Activated CD4-positive, alpha-beta T cell treated with anti-CD3 and anti-CD28 coated beads, Interleukin-2, Interleukin-6, amounts not matched to agents 100 ng/mL and 50 ng/mL, durations not matched to agents 16 hours and 8 hours (primary cell): ENCODE measurements around the gene GDNF.

ENCODE experiments used
- DNase-seq: peaks from one replicate; pipeline ENCODE4 v3.0.0-alpha.2; 2020

The GDNF gene

DNA sequence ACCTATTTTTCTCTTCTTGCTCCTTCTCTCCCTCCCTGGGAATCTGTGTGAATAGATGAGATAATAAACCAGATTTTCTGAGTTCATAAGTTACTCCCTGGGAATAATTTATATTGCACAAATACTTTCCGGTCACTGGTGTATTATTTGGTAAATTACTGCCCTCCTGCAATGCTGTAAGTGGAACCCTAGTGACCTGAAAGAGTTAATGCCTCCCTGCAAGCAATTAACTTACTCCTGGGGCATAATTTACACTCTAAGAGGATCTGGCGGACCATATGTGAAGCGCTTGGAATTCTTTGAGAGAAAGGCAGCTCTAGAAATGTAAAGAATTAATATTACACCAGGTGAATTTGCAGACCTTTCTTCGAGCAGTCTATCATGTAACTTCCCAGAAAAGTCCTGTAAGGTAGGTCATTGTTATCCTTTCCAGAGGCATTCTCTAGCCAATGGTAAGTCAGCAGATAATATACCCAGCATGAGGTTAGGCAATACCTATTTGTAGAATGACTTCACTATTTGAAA lies 7.0 kb upstream of the GDNF start:
- no peak for DNase-seq

DNA sequence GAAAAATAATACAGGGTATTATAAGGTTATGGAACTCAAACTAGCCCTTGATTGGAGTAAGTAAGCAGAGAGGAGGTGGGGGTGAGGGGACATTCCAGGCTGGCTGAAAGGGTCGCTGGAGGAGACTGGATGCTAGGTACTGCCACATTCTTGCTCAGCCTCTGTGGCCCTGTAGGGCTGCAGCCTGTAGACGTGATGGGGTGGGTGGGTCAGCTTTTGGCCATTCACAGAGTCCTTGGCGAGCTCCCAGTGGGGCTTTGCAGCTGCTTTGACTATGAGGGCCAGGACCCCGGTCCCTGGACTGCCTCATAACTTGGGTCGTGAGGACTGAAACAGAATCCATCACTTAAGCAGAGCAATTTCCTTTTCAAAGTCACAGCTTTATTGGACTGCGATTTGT lies 4.2 kb upstream of the GDNF start:
- no peak for DNase-seq

DNA sequence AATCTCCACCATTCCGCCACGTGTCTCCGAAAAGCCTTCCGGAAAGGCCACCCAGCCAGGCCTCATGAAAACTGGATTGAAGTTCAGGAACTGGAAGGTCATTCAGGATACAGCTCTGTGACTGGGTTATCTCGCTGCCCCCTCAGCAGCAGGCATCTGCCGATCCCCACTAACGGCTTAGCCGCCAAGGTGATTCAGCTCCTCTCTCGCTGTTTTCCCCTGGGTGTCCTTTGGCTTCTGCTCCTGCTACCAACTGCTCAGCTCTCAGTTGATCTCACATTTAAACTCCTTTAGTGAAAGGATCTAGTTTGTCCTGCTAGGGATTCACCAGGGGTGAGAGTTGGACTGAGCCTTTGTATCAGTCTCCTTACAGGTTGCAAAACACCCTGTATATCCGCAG lies 2.2 kb upstream of the GDNF start:
- no peak for DNase-seq

DNA sequence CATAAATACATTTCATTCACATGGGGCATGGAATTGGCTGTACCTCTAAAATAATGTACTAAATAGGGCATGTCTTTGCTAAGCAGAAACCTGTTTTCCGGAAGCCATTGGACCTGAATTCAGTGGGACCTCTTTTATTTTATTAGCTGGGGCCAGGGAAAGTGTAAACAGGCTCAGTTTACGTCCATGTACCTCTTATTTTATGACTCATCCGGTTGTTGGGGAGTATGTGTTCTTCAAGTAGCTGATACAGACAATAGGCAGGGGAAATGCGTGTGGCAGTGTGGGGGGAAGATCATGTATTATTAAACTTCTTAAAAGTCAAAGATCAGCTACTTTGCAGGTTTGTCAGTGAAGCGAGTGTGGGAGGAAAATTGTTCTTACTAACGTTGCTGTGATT lies 1.4 kb upstream of the GDNF start:
- no peak for DNase-seq

DNA sequence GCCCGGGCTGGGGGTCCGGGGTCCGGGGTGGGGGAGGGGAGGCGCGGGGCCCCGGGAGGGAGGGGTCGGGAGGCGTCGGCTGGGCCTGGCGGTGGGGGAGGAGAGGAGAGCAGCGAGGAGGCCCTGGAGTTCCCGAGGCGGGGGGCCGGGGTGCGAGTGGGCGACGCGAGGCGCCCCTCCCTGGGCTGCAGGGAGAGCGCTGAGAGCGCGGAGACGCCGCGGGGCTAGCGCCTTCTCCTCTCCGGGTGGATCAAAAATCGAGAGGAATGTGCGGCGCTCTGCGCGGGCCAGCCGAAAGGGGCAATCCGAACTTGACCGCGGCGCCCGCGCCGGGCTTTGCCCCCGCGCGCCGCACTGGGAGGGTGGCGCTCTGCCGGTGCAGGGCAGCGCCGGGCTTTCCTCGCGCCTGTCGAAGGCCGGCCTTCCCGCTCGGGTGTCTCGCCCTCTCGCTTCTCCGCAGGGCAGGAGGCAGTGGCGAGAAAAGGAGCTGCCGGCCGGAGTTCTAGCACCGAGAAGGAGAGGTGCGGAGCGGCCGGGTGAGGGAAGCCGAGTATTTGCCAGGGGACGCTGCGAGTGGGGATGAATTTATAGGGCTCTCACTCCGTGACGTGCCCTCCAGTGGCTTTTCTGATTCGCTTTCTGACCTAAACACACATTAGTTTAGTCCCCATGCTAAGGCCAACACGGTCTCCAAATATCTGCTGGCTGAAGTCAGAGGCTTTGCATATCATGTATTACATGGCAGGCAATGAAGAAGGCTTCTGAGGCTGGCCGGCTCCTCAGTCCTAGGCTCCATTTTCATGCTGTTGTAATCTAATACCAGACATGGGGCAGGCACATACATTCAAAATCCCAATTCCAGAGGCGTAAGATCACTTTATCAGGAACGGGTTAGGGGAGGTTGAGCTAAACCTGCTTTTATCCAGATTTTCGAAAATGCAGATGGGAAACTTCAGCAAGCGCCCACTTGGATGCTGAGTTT lies 503 bp upstream of the GDNF start:
- DNase-seq: no peak

DNA sequence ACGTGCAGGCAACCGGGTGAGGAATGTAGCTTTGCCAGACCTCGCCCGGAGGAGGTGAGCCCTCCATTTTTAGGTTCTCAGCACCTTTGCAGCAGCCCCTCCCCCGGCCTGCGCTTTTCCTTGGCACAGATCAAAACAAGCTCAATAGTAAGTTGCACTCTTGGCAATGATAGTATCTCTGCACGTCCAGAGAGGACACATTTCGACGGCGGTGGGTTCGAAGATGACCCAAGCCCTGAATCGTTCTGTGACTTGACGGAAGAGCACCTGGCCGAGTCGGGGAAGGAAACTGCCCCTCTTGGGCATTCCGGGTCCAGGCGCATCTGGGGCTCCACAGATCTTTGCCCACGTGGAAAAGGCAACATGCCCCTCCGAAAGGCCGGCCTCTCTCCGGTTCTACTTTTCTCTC lies 904 bp downstream of the GDNF start:
- DNase-seq: no peak

DNA sequence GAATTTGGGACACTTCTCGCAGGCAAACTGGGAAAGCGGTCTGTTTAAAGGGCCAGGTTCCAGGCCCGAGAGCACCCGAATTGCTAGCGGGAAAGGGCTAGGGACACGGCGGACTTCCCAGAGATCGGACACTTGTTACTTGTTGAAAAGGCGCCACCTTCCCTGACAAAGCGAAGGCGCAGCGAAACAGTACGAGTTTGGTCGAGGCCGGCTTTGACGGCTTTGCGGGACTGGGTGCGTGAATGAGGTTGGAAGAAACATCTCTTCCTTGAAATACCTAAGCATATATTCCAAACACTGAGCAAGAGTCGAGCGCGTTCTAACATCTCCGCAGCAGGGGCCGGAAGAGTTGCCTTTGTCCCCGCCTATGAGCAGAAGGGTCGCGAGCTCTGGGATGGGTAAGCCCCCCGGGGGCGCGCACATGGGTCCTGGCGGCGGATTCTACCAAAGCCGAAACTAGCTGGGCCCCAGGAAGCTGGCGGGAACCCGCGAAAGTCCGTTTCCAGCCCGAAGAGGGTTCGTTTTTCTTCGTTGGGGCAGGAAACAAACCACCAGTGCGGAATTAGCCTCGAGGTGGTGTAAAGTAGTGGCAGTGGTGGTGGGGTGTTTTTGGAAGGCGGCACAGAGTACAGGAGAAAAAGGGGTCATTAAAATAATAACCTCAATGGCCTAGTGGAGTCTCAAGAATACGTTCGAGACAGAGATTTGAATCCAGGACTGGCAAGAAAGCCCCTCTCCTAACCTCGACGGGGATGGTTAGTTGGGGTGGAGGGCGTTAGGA lies 1.5 kb downstream of the GDNF start:
- DNase-seq: peak; percentile 15

DNA sequence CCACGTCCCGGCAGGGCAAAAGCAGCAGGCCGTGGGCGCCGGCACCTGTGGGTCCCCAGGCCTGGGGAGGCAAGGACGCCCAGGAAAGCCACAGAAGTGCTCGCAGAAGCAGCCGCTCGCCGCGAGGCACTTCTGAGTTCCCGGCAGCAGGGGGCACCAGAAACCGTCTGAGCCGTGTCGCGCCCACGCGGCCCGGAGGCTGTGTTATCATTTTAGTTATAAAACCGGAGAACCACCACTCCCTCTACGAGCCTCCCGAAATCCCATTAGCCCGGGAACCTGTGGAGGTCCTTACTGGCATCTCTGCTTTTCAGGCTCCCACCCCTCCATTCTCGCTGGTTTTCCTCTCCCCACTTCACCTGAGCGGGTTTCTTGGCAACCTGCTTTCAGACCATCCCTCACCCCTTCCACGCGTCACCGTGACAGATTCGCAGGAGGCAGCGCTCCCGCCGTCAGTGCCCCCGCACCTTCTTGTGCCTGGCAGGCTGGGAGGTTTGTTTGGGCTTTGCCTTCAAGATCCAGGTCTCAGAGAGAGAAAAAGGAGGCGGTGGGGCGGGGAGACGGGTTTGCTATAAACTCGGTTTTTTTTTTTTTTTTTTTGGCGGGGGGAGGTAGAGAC lies 2.3 kb downstream of the GDNF start:
- peak; percentile 84 for DNase-seq

DNA sequence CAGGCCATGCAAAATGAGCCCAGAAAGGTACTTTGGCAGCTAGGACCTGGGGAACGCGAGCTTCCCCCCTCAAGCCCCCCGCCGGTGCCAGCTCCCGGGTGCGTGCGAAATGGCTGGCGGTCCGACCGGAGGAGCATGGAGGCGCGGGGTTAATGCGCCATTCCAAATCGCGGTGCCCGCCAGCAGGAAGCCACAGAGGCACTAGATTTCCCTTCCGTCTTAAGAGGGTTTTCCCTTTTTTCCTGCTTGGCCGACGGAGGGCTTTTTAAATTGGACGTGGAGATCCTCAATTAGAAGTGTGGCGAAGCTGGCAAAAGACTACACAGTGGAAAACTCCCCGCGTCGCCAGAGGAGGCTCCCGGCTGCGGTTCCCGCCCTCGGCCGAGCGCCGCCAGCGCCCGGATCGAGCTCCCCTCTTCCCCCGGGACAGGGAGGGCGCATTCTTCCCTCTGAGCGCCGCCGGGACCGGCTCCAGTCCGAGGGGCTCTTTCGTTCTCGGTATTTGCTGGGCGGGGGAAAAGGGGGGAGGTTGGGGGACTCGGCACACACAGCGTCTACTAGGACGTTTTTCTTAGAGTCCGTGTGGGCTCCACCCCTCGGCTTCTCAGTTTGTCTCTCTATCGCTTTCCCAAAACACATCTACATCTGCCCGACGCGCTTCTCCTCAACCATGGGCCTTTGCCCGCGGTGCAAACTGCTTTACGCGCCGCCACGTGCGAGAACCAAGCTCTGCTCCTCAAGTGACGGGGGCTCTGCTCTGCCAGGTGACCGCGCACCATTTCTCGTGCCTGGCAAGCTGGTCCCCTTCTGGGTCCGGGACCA lies 3.0 kb downstream of the GDNF start:
- no peak for DNase-seq

DNA sequence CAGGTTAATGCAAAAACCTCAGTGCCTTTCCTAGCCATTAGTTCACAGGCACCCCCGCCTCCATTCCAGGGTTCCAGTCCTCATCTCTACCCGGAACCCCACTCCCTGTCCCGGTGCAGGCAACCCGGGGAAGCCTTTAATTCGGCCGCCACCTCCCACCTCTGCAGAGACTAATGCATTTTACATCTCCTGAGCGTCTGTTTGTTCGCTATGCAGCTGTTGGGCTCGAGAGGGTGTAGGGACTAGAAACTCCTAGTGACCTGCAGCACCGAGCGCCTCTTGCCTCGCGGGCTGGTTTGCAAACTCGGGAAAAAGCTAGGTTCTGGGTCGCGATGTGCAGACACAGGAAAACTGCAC lies 3.6 kb downstream of the GDNF start:
- DNase-seq: no peak

DNA sequence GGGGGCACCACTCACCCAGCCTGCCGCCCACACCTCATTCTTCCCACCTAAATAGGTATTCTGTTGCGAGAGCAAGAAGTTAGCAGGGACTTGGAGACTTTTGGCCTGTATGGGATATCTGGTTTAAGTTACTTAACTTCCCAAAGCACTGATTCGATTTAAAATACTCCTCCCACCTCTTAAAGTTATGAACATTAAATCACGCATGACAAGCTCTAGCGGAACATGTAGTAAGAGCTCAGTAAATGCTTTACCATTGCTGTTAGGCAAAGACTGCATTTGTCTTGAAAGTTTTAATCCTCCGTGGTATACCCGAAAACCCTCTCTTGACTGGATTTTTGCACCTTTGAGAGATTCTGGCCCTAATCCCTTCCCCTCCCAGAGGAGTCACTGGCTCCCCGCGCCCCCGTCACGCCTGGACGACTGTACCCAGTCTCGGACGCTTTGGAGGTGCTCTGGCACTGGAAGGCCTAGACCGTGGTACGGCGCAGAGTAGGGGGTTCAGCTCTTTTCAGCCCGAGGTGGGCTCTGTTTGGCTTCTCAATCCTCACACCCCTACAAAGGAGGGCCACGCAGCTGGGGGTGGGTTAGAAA lies 4.4 kb downstream of the GDNF start:
- DNase-seq: no peak

DNA sequence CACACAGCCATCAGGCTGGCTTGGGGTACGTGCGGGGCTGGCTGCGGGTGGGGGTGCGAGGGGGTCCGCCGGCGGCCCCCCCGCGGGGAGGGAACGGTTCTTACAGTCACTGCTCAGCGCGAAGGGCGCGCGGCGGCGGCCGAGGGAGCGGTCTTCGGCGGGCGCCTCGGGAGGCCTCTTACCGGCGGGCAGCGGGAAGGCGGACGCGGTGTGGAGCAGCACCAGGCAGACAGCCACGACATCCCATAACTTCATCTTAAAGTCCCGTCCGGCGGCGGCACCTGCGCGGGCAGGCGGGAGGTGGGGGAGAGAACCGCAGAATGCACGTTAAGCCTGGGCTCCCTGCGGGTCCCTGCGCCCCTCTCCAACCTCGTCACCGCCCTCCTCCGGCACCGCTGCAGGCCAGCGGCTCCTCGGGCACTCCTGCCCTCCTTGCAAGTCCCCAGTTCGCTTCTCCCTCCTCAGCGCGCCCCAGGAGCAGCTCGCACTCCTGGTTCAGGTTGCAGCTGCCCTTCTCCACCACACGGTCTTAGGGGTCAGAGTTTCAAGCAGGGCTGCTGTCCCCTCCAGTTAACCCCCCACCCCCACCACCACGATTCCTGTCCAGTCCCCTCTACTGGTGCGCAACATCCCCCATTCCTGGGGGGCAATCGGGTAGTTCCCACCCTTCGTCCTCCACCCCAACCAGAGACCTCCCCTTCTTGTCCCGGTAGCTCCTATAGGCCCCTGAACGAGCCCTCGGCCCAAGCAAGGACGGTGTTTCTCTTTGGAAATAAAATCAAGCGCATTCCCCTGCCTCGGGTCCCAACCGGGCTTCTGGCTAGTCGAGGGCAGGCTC lies 5.1 kb downstream of the GDNF start:
- no peak for DNase-seq

DNA sequence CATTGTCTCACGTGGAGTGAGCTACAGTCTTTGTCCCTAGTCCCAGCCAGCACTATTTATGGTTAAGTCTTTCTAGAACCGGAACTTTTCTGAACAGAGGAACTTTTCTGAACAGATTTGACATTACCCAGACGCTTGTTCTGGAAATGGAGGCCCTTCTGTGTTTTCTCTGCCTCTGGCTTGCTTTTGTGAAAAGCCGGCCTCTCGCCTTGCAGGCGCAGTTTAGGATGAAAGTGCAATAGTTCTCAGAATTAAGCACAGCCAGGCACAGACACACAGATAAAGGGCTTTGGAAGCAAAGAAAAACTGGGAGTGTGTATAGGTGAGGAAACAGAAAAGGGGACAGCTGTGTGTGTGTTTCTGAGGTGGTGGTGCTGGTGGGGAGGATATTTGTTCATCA lies 5.9 kb downstream of the GDNF start:
- no peak for DNase-seq

DNA sequence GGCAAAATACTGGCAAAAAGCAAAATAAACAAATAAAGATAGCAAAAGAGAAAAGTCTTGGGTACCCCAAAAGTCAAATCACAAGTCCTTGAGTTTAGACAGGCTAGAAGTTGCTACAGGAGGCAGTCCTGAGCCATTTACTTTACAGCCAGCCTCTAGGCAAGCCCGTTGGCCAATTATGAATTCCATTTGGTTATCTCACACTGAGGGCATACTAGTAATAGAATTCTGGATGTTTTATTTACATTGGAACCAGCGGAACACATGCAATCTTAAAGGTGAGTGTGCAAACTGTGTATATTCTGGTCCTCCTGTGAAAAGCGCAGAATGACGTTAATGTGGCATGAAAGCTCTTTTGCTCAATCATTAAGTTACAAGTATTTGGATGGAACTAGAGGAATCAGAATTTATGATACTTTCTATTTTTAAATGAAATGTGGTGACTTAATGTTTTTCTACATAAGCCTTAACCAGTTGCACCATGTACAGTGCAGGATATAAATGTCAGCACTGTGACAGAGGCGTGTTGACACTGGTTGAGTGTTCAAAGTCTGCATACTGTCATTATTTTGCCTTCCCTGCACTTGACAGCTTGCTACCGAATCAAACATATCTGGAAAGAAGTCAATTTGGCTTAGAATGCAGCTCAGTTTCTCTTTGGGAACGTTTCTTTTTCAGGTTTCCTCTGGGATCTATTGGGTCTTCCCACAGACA lies 7.9 kb downstream of the GDNF start:
- no peak for DNase-seq

DNA sequence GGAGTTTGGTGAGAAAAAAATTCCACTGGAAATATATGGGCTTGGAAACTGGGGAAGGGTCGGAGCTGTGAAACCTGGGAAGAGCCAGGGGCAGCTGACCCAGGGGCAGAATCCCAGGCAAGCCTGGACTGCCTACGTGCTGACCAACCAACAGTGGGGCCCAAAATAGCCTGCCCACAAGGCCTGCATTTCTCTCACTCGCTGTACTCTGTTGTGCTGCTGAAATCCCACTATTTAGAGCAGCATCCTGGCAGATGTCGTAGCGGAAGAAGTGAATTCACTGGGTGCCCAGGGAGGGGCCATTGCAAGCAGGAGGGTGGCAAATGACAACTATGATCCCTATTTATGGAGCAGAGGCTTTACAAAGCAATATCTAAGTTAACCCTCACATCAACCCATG lies 9.5 kb downstream of the GDNF start:
- DNase-seq: no peak

DNA sequence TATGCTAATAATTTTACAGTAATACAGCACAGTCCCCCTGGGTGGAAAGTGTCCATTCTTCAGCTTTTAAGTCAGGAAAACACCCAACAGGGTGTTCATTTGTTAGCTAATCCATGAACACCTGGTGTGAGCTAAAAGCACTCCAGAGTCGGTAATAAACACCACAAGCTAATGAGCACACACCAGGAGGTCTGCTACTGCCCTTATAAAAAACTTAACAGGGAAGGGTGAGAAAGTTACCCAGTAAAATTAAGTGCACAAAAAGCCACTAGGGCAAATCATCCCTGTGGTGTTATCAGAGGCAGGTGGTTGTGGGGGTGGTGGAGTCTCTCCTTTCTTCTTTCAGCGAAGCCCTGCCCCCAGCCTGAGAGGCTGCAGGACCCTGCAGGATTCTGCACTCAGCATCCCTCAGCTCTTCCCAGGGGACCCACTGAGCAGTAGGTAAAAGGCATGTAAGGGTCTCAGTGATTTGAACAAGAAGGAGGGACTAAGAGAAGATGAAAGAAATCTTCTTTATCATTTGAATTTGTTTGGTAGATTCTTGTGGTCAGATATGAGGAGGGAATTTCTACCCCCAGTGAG lies 14.4 kb downstream of the GDNF start:
- no peak for DNase-seq

DNA sequence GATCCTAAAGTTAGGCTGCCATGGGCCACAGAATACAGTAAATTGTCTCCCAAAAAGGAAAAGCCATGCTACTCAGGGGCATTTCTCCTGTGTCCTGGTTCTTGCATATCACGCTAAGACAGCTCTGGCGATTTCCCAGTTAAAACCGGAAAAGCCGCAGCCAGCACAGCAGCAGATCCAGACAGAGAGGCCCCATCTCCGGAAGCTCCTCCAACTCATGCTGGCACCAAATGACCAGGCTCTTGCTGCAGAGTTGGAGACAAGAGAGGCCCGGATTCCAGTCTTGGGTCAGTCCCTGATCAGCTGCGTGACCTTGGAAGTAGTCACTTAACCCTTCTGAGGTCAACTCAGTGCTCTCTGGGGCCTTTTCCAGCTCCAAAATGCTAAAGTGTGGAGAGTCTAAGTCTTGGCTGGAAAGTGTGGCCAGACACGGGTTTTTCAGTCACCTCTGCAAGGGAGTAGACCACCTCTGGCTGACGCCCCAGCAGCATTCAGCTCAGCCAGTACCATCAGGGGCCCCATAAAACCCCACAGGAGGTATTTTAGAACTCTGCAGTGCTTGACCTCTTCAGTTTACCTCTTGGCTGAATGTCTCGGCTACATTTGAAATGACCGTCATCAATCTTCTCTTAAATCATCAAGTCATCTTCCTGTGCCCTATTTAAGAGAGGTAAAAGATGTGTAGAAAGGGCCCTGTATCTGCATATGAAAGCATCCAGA lies 16.2 kb downstream of the GDNF start:
- DNase-seq: no peak

DNA sequence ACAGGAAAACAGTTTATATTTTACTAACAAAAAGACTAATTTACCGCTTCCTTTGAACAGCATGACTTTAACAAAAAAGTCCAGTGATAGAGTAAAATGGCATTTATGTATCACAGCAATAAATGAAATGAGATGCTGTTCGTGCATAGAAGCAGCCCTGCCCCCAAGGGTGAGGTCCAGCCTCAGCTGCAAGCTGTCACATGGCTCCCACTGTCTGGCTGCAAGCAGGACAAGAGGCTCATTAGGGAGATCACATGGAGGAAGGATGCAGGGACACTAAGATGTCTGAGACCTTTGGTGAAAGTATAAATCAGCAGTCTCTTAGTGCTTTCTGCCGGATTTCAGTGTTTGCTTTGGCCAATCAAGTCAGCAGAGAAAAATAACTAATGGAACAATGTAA lies 23.0 kb downstream of the GDNF start:
- DNase-seq: no peak

DNA sequence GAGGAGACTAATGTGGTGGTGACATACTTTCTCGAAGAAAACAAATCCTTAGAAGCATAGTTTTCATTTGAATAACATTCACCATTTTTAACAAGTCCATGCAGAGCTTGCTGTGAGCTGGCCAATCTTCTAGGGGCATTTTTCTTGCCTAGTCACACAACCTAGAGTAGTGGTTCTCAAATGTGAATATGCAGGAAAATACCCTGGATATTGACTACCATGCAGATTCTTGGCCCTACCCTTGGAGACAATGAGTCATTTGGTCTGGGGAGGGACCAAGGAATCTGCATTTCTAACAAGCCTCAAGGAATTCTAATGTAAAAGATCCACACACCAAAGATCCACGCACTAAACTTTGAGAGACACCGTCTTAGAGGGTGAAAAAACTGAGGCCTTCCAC lies 23.5 kb downstream of the GDNF start:
- DNase-seq: no peak

DNA sequence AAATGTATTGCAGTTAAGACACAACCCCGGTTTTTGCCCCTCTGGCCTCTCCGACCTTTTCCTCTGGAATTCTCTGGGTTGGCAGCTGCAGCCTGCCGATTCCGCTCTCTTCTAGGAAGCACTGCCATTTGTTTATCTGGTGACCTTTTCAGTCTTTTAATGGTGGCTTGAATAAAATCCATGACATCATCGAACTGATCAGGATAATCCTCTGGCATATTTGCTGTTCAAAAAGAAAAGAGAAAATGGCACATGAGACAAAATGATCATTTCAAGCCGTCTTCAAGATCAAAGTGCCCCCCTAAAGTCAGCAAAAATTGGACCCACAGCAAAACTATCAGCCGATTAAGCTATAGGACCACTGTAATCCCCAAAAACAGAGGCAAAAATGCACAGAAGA lies 23.9 kb downstream of the GDNF start:
- DNase-seq: no peak
